Neuronal stem cell (in vitro differentiated cells): Measurements from ENCODE around the gene RPS6KA2.

Experiments used
- DNase-seq: peaks from one replicate; pipeline ENCODE4 v3.0.0-alpha.2; 2013; ENCODE audit warnings: low spot score
- H2AFZ ChIP-seq: one replicate; pipeline ENCODE4 v1.6.1; 2013; ENCODE audit warnings: mild to moderate bottlenecking, low read length, inconsistent platforms
- H2AK5ac ChIP-seq: 2 replicates; pipeline ENCODE4 v1.6.1; 2013; ENCODE audit warnings: low read depth, mild to moderate bottlenecking, inconsistent platforms, low read length, moderate library complexity, mixed read lengths
- H2BK120ac ChIP-seq: 2 replicates; pipeline ENCODE4 v1.6.1; 2013; ENCODE audit warnings: low read depth, mild to moderate bottlenecking, inconsistent platforms, low read length, moderate library complexity, mixed read lengths
- H2BK12ac ChIP-seq: one replicate; pipeline ENCODE4 v1.6.1; 2013; ENCODE audit warnings: low read length, inconsistent platforms
- H2BK15ac ChIP-seq: 2 replicates; pipeline ENCODE4 v1.6.1; 2013; ENCODE audit warnings: mild to moderate bottlenecking, low read length, inconsistent platforms, mixed read lengths
- H2BK5ac ChIP-seq: one replicate; pipeline ENCODE4 v1.6.1; 2013; ENCODE audit warnings: inconsistent platforms, mild to moderate bottlenecking, low read length, moderate library complexity
- H3K14ac ChIP-seq: one replicate; pipeline ENCODE4 v1.6.1; 2013; ENCODE audit warnings: low read length, inconsistent platforms
- H3K18ac ChIP-seq: 2 replicates; pipeline ENCODE4 v1.6.1; 2013; ENCODE audit warnings: low read length, inconsistent platforms
- H3K23ac ChIP-seq: 2 replicates; pipeline ENCODE4 v1.6.1; 2013; ENCODE audit warnings: low read depth, mild to moderate bottlenecking, mixed read lengths, low read length, inconsistent platforms; ENCODE audit not compliant: poor library complexity
- H3K27ac ChIP-seq: replicated peaks from 3 replicates; pipeline ENCODE4 v1.5.1; 2013; ENCODE audit warnings: low read length, inconsistent platforms
- H3K27me3 ChIP-seq, 3 experiments: 2 replicates each; pipeline ENCODE4 v1.6.1; 2013; ENCODE audit warnings: low read length in 3 of 3, mild to moderate bottlenecking in 2 of 3, inconsistent platforms in 1 of 3, low read depth in 1 of 3, mixed read lengths in 1 of 3, moderate library complexity in 1 of 3; ENCODE audit not compliant: control insufficient read depth in 3 of 3, insufficient read depth in 3 of 3
- H3K36me3 ChIP-seq, 2 donors: replicated peaks in 1 of 2; 2 replicates each; pipeline ENCODE4 v1.6.1; 2013; ENCODE audit warnings: low read length in 2 of 2; ENCODE audit not compliant: control insufficient read depth in 2 of 2, insufficient read depth in 2 of 2
- H3K4ac ChIP-seq: 2 replicates; pipeline ENCODE4 v1.6.1; 2013; ENCODE audit warnings: inconsistent platforms, mild to moderate bottlenecking, low read length, moderate library complexity
- H3K4me1 ChIP-seq, 2 donors: 1 replicate in 1 of 2; 2 replicates in 1 of 2; pipeline ENCODE4 v1.6.1; 2013; ENCODE audit warnings: low read length in 2 of 2, low read depth in 1 of 2; ENCODE audit not compliant: control insufficient read depth in 2 of 2, insufficient read depth in 1 of 2
- H3K4me2 ChIP-seq: one replicate; pipeline ENCODE4 v1.6.1; 2013; ENCODE audit warnings: mild to moderate bottlenecking, low read length, inconsistent platforms; ENCODE audit not compliant: insufficient read depth, poor library complexity, severe bottlenecking
- H3K4me3 ChIP-seq, 2 donors: 2 replicates each; pipeline ENCODE4 v1.5.1; 2013; ENCODE audit warnings: low read length in 2 of 2, mild to moderate bottlenecking in 2 of 2, inconsistent platforms in 1 of 2, moderate library complexity in 1 of 2
- H3K79me1 ChIP-seq: one replicate; pipeline ENCODE4 v1.6.1; 2013; ENCODE audit warnings: low read depth, mild to moderate bottlenecking, inconsistent platforms, low read length, moderate library complexity
- H3K9ac ChIP-seq: one replicate; pipeline ENCODE4 v1.6.1; 2013; ENCODE audit warnings: mild to moderate bottlenecking, low read depth, low read length, inconsistent platforms; ENCODE audit not compliant: poor library complexity
- H3K9me3 ChIP-seq, 2 donors: replicated peaks in 1 of 2; 2 replicates each; pipeline versions ENCODE3 to v1.6.1; 2013; ENCODE audit warnings: low read length in 2 of 2, mild to moderate bottlenecking in 2 of 2, inconsistent platforms in 1 of 2, low read depth in 1 of 2, mixed read lengths in 1 of 2, moderate library complexity in 1 of 2; ENCODE audit not compliant: control insufficient read depth in 2 of 2, insufficient read depth in 1 of 2
- H4K8ac ChIP-seq: one replicate; pipeline ENCODE4 v1.6.1; 2013; ENCODE audit warnings: low read depth, mild to moderate bottlenecking, inconsistent platforms, low read length, moderate library complexity
- H4K91ac ChIP-seq: one replicate; pipeline ENCODE4 v1.6.1; 2013; ENCODE audit warnings: low read length, low read depth, mild to moderate bottlenecking, inconsistent platforms; ENCODE audit not compliant: poor library complexity
- WGBS, 2 donors: extraction: QIAGEN DNeasy Blood & Tissue Kit; methylation state at CpG; one replicate each; pipeline ENCODE4 v1.1.7; 2013; ENCODE audit warnings: missing lambda C conversion rate in 2 of 2, mixed read lengths in 1 of 2; ENCODE audit not compliant: insufficient read length in 2 of 2, insufficient replicate concordance in 1 of 2; ENCODE audit errors: extremely low coverage in 2 of 2; 5-methylcytosine and 5-hydroxymethylcytosine counted together

RPS6KA2 gene

GRCh38 chr6:166672624-166673206 lies 45.7 kb upstream of the RPS6KA2 start:
- H3K27ac ChIP-seq: no peak overlapping the region
- no peak overlapping the region for H3K9ac ChIP-seq
- H2BK15ac ChIP-seq: no peak overlapping the region
- H2AFZ ChIP-seq: no peak overlapping the region
- H3K4ac ChIP-seq: no peak overlapping the region
- DNase-seq: no peak
- peak overlapping the region; percentile 92 for H3K14ac ChIP-seq
- peaks cover 9 to 13% of the 10 kb centered on the region in 2 donors for H3K4me1 ChIP-seq
- H3K79me1 ChIP-seq: no peaks in the 10 kb centered on the region
- H2BK12ac ChIP-seq: no peak overlapping the region
- no peak overlapping the region for H2BK120ac ChIP-seq
- H3K27me3 ChIP-seq: no peaks in the 10 kb centered on the region
- H2BK5ac ChIP-seq: no peak overlapping the region
- H3K9me3 ChIP-seq: peaks cover 2 to 4% of the 10 kb centered on the region in 2 donors
- no peak overlapping the region for H4K8ac ChIP-seq
- H3K4me3 ChIP-seq: no peak overlapping the region
- H3K36me3 ChIP-seq: no peaks in the 10 kb centered on the region
- H4K91ac ChIP-seq: no peak overlapping the region
- H3K23ac ChIP-seq: no peak overlapping the region
- WGBS, 2 donors: no CpG with 5 or more reads among the region's 14 CpGs
- H2AK5ac ChIP-seq: peak overlapping the region; percentile 50
- H3K18ac ChIP-seq: peak overlapping the region; percentile 63
- H3K4me2 ChIP-seq: no peak overlapping the region

DNA sequence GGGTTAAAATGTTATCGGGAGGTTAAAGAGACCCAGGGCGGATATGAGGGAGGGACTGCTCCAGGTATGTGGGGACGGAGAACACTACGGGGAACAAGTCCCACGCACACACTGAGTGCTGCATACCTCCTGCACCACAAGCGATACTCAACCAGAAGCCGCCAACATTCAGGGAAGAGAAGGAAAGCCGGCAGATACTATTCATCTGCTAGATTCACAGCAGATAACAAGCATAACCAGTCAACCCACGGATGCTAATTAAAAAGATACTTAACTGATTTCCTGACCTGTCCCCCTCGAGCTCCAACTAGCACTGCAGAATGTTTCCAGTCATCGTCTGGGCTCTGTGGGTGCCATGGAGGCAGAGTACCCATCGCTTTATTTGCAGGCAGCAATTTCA lies 45.1 kb upstream of the RPS6KA2 start:
- Histone ChIP-seq H3K4me3 (no peak overlapping the region), H3K18ac (no peak overlapping the region), H3K4ac (no peak overlapping the region), H2BK15ac (no peak overlapping the region), H3K4me2 (no peak overlapping the region), H2AFZ (no peak overlapping the region), H3K9ac (no peak overlapping the region), H3K4me1 (peaks cover 9 to 13% of the 10 kb centered on the region in 2 donors), H2AK5ac (no peak overlapping the region), H3K79me1 (no peaks in the 10 kb centered on the region), H3K36me3 (no peaks in the 10 kb centered on the region), H3K27ac (no peak overlapping the region), H3K27me3 (no peaks in the 10 kb centered on the region), H4K91ac (no peak overlapping the region), H2BK12ac (no peak overlapping the region), H3K23ac (no peak overlapping the region), H3K14ac (no peak overlapping the region), H3K9me3 (peaks cover 2 to 4% of the 10 kb centered on the region in 2 donors), H2BK120ac (no peak overlapping the region), H2BK5ac (no peak overlapping the region), H4K8ac (no peak overlapping the region)
- no CpG with 5 or more reads among the region's 12 CpGs for WGBS, 2 donors
- no peak for DNase-seq

GRCh38 chr6:166671434-166672081 lies 44.5 kb upstream of the RPS6KA2 start:
- no peak overlapping the region for H4K8ac ChIP-seq
- H3K9me3 ChIP-seq: peaks cover 2 to 4% of the 10 kb centered on the region in 2 donors
- H4K91ac ChIP-seq: no peak overlapping the region
- H3K36me3 ChIP-seq: no peaks in the 10 kb centered on the region
- no peak for DNase-seq
- H2BK120ac ChIP-seq: no peak overlapping the region
- no peak overlapping the region for H3K27ac ChIP-seq
- H2AK5ac ChIP-seq: no peak overlapping the region
- H2AFZ ChIP-seq: no peak overlapping the region
- H3K4me1 ChIP-seq: peaks cover 9 to 13% of the 10 kb centered on the region in 2 donors
- H3K79me1 ChIP-seq: no peaks in the 10 kb centered on the region
- no peak overlapping the region for H2BK5ac ChIP-seq
- no peaks in the 10 kb centered on the region for H3K27me3 ChIP-seq
- H3K18ac ChIP-seq: no peak overlapping the region
- no CpG with 5 or more reads among the region's 13 CpGs for WGBS, 2 donors
- H3K4me2 ChIP-seq: no peak overlapping the region
- H2BK12ac ChIP-seq: no peak overlapping the region
- H3K4ac ChIP-seq: no peak overlapping the region
- no peak overlapping the region for H3K14ac ChIP-seq
- H3K9ac ChIP-seq: no peak overlapping the region
- H3K4me3 ChIP-seq: peak overlapping the region in 1 of 2 donors; percentile 8
- H3K23ac ChIP-seq: peak overlapping the region; percentile 48
- H2BK15ac ChIP-seq: no peak overlapping the region

DNA sequence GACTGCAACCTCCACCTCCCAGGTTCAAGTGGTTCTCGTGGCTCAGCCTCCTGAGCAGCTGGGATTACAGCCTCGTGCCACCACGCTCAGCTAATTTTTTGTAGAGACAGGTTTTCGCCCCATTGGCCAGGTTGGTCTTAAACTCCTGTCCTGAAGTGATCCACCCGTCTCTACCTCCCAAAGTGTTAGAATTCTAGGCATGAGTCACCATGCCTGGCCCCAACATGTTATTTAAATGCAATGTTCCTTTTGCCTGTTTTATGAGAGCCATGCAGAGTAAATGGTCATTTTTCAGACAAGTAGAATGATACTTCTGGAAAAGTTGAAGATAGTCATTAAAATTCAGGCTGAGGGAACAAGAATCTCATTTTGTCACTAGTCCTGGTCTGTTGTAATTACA lies 43.8 kb upstream of the RPS6KA2 start:
- no CpG with 5 or more reads among the region's 5 CpGs for WGBS, 2 donors
- no peak overlapping the region for H3K4me2 ChIP-seq
- no peak overlapping the region for H3K4ac ChIP-seq
- no peak overlapping the region for H3K4me3 ChIP-seq
- no peak overlapping the region for H2BK15ac ChIP-seq
- no peak overlapping the region for H4K91ac ChIP-seq
- H3K9ac ChIP-seq: no peak overlapping the region
- no peak overlapping the region for H2BK120ac ChIP-seq
- no peaks in the 10 kb centered on the region for H3K36me3 ChIP-seq
- no peaks in the 10 kb centered on the region for H3K27me3 ChIP-seq
- no peak overlapping the region for H3K14ac ChIP-seq
- H2AFZ ChIP-seq: no peak overlapping the region
- no peak for DNase-seq
- H3K4me1 ChIP-seq: peaks cover 9 to 13% of the 10 kb centered on the region in 2 donors
- peaks cover 2 to 4% of the 10 kb centered on the region in 2 donors for H3K9me3 ChIP-seq
- no peak overlapping the region for H2BK12ac ChIP-seq
- H3K79me1 ChIP-seq: no peaks in the 10 kb centered on the region
- no peak overlapping the region for H4K8ac ChIP-seq
- H2BK5ac ChIP-seq: no peak overlapping the region
- no peak overlapping the region for H3K23ac ChIP-seq
- no peak overlapping the region for H3K27ac ChIP-seq
- H3K18ac ChIP-seq: no peak overlapping the region
- H2AK5ac ChIP-seq: no peak overlapping the region
